GM23338 (cell line): ENCODE data around the gene OR10H1. TPM values are rescaled to one million over a fixed set of nuclear protein-coding genes. Genes with fewer than 3 reads are reported as not detected.

ENCODE experiments used
- CTCF ChIP-seq, 2 experiments: fragments of 200-600 bp in 1 of 2; sonication (generic) in 1 of 2; conservative IDR thresholded peaks; 2 replicates each; pipeline versions ENCODE4 v1.5.1 to v1.6.1; 2016 to 2017; ENCODE audit warnings: antibody characterized with exemption in 2 of 2, low read depth in 2 of 2, mild to moderate bottlenecking in 2 of 2, moderate library complexity in 1 of 2
- EZH2 ChIP-seq: fragments of 200-600 bp; sonication (generic); IDR thresholded peaks from one replicate; pipeline ENCODE4 v1.8.0; 2017; ENCODE audit warnings: antibody characterized with exemption, mild to moderate bottlenecking, low read depth; ENCODE audit not compliant: unreplicated experiment
- EZH2phosphoT487 ChIP-seq: fragments of 200-600 bp; sonication (generic); IDR thresholded peaks from one replicate; pipeline ENCODE4 v1.8.1; 2018; ENCODE audit warnings: antibody characterized with exemption; ENCODE audit not compliant: unreplicated experiment
- JUNB ChIP-seq: IDR thresholded peaks from one replicate; pipeline ENCODE4 v1.6.1; 2016; ENCODE audit warnings: antibody characterized with exemption; ENCODE audit not compliant: unreplicated experiment
- POLR2AphosphoS5 ChIP-seq: IDR thresholded peaks from 2 replicates; pipeline ENCODE4 v1.6.1; 2016; ENCODE audit warnings: antibody characterized with exemption, low read depth
- REST ChIP-seq: IDR thresholded peaks from one replicate; pipeline ENCODE4 v1.6.1; 2018; ENCODE audit warnings: antibody characterized with exemption; ENCODE audit not compliant: unreplicated experiment
- ZNF114 ChIP-seq: fragments of 250-450 bp; sonication (Bioruptor Pico); IDR thresholded peaks from 2 replicates; pipeline ENCODE4 v1.5.0; 2020; ENCODE audit warnings: mild to moderate bottlenecking, moderate library complexity
- ZNF331 ChIP-seq: fragments of 250-450 bp; sonication (Bioruptor Pico); IDR thresholded peaks from 2 replicates; pipeline ENCODE4 v1.5.0; 2020; ENCODE audit warnings: low read depth, mild to moderate bottlenecking, moderate library complexity
- polyA plus RNA-seq: library from polyadenylated mRNA; unstranded; fragments of >200 nt; fragmentation: Nextera tagmentation; extraction: Ambion mirVana; gene quantifications from 2 replicates; pipeline ENCODE4 v1.2.1, GENCODE V29; 2016
- total RNA-seq: library from RNA; depleted of rRNA; stranded (reverse); fragments of >200 nt; shearing (Covaris generic); gene quantifications from 2 replicates; pipeline ENCODE4 v1.2.3, GENCODE V29; 2014; rRNA removed
- TF ChIP-seq, protein P1 (sequence below): fragments of 250-450 bp; sonication (Bioruptor Pico); IDR thresholded peaks from 2 replicates; pipeline ENCODE4 v1.5.0; 2020; ENCODE audit warnings: mild to moderate bottlenecking, moderate library complexity

The OR10H1 gene
- total and polyA plus RNA-seq, 2 experiments from 2014 or later, result not detected

GRCh38 chr19:15758379-15758778 lies 57.1 kb downstream of the OR10H1 start (continued):
- TF ChIP-seq, protein P1, sequence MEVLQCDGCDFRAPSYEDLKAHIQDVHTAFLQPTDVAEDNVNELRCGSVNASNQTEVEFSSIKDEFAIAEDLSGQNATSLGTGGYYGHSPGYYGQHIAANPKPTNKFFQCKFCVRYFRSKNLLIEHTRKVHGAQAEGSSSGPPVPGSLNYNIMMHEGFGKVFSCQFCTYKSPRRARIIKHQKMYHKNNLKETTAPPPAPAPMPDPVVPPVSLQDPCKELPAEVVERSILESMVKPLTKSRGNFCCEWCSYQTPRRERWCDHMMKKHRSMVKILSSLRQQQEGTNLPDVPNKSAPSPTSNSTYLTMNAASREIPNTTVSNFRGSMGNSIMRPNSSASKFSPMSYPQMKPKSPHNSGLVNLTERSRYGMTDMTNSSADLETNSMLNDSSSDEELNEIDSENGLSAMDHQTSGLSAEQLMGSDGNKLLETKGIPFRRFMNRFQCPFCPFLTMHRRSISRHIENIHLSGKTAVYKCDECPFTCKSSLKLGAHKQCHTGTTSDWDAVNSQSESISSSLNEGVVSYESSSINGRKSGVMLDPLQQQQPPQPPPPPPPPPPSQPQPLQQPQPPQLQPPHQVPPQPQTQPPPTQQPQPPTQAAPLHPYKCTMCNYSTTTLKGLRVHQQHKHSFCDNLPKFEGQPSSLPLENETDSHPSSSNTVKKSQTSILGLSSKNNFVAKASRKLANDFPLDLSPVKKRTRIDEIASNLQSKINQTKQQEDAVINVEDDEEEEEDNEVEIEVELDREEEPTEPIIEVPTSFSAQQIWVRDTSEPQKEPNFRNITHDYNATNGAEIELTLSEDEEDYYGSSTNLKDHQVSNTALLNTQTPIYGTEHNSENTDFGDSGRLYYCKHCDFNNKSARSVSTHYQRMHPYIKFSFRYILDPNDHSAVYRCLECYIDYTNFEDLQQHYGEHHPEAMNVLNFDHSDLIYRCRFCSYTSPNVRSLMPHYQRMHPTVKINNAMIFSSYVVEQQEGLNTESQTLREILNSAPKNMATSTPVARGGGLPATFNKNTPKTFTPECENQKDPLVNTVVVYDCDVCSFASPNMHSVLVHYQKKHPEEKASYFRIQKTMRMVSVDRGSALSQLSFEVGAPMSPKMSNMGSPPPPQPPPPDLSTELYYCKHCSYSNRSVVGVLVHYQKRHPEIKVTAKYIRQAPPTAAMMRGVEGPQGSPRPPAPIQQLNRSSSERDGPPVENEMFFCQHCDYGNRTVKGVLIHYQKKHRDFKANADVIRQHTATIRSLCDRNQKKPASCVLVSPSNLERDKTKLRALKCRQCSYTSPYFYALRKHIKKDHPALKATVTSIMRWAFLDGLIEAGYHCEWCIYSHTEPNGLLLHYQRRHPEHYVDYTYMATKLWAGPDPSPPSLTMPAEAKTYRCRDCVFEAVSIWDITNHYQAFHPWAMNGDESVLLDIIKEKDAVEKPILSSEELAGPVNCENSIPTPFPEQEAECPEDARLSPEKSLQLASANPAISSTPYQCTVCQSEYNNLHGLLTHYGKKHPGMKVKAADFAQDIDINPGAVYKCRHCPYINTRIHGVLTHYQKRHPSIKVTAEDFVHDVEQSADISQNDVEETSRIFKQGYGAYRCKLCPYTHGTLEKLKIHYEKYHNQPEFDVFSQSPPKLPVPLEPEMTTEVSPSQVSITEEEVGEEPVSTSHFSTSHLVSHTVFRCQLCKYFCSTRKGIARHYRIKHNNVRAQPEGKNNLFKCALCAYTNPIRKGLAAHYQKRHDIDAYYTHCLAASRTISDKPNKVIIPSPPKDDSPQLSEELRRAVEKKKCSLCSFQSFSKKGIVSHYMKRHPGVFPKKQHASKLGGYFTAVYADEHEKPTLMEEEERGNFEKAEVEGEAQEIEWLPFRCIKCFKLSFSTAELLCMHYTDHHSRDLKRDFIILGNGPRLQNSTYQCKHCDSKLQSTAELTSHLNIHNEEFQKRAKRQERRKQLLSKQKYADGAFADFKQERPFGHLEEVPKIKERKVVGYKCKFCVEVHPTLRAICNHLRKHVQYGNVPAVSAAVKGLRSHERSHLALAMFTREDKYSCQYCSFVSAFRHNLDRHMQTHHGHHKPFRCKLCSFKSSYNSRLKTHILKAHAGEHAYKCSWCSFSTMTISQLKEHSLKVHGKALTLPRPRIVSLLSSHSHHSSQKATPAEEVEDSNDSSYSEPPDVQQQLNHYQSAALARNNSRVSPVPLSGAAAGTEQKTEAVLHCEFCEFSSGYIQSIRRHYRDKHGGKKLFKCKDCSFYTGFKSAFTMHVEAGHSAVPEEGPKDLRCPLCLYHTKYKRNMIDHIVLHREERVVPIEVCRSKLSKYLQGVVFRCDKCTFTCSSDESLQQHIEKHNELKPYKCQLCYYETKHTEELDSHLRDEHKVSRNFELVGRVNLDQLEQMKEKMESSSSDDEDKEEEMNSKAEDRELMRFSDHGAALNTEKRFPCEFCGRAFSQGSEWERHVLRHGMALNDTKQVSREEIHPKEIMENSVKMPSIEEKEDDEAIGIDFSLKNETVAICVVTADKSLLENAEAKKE (CRISPR knock-in tag), result no peak
- no peak for TF ChIP-seq POLR2AphosphoS5
- TF ChIP-seq EZH2, result no peak
- TF ChIP-seq REST, result no peak
- no peak for TF ChIP-seq EZH2phosphoT487
- TF ChIP-seq JUNB, result no peak
- no peak for TF ChIP-seq CTCF (conservative IDR thresholded peaks at IDR 0.05; ENCODE audit: low read depth in 2 of 2)
- no peak for TF ChIP-seq ZNF331
- no peak for TF ChIP-seq ZNF114 (CRISPR knock-in tag)

Other genes starting within 250 kb of the OR10H1 start
- not detected in 2 replicates for gene CYP4F8, start 200.4 kb downstream of the OR10H1 start, total RNA-seq
- gene CYP4F8, start 200.4 kb downstream of the OR10H1 start, polyA plus RNA-seq, result not detected in 2 replicates
- gene CYP4F3, start 174.8 kb downstream of the OR10H1 start, total RNA-seq, result not detected in 2 replicates
- not detected in 2 replicates for gene CYP4F3, start 174.8 kb downstream of the OR10H1 start, polyA plus RNA-seq
- gene CYP4F12, start 142.6 kb downstream of the OR10H1 start, total RNA-seq, result not detected in 2 replicates
- gene CYP4F12, start 142.6 kb downstream of the OR10H1 start, polyA plus RNA-seq, result not detected in 2 replicates
- gene OR10H2, start 87.6 kb downstream of the OR10H1 start, total RNA-seq, result not detected in 2 replicates
- not detected in 2 replicates for gene OR10H2, start 87.6 kb downstream of the OR10H1 start, polyA plus RNA-seq
- not detected in 2 replicates for gene OR10H3, start 77.7 kb downstream of the OR10H1 start, total RNA-seq
- gene OR10H3, start 77.7 kb downstream of the OR10H1 start, polyA plus RNA-seq, result not detected in 2 replicates
- not detected in 2 replicates for gene OR10H5, start 28.0 kb downstream of the OR10H1 start, total RNA-seq
- gene OR10H5, start 28.0 kb downstream of the OR10H1 start, polyA plus RNA-seq, result not detected in 2 replicates
- gene CYP4F2, start 82.4 kb upstream of the OR10H1 start, total RNA-seq, result not detected in 2 replicates
- gene CYP4F2, start 82.4 kb upstream of the OR10H1 start, polyA plus RNA-seq, result not detected in 2 replicates
- not detected in 2 replicates for gene CYP4F11, start 118.9 kb upstream of the OR10H1 start, total RNA-seq
- not detected in 2 replicates for gene CYP4F11, start 118.9 kb upstream of the OR10H1 start, polyA plus RNA-seq
- not detected in 2 replicates for gene OR10H4, start 133.3 kb upstream of the OR10H1 start, total RNA-seq
- gene OR10H4, start 133.3 kb upstream of the OR10H1 start, polyA plus RNA-seq, result not detected in 2 replicates